K562 (cell line): ENCODE results near the gene DYNLT4. TPM values are rescaled to one million over a fixed set of nuclear protein-coding genes. Genes with fewer than 3 reads are reported as not detected.

Experiments used
- ARID1B ChIP-seq: fragments of 450-650 bp; IDR thresholded peaks from 2 replicates; pipeline ENCODE4 v1.6.1; 2016; ENCODE audit warnings: antibody characterized with exemption, mild to moderate bottlenecking, inconsistent platforms
- CREB3L1 ChIP-seq: fragments of 450-650 bp; IDR thresholded peaks from 2 replicates; pipeline ENCODE4 v1.6.1; 2014; ENCODE audit warnings: low read depth, mild to moderate bottlenecking, moderate library complexity, borderline replicate concordance
- FIP1L1 ChIP-seq: fragments of 200-400 bp; formaldehyde crosslinking; IDR thresholded peaks from 2 replicates; pipeline ENCODE4 v1.6.1; 2018; ENCODE audit warnings: mild to moderate bottlenecking, low read depth, low read length; ENCODE audit not compliant: poor library complexity, severe bottlenecking
- GTF2F1 ChIP-seq: IDR thresholded peaks from 2 replicates; pipeline ENCODE4 v1.6.1; 2011; ENCODE audit warnings: low read depth, low read length, improper control_type of control experiment
- IRF1 ChIP-seq: sonication (generic); formaldehyde crosslinking; IDR thresholded peaks from 2 replicates; pipeline ENCODE4 v1.8.0; 2022; ENCODE audit warnings: missing genetic modification reagents, mild to moderate bottlenecking, borderline replicate concordance
- MECOM ChIP-seq: fragments of 250-450 bp; sonication (Bioruptor Pico); IDR thresholded peaks from 2 replicates; pipeline ENCODE4 v1.8.0; 2022; ENCODE audit warnings: inconsistent platforms
- MTA1 ChIP-seq: fragments of 450-650 bp; IDR thresholded peaks from 2 replicates; pipeline ENCODE4 v1.6.1; 2017; ENCODE audit warnings: borderline replicate concordance
- NFIC ChIP-seq: fragments of 450-650 bp; IDR thresholded peaks from 2 replicates; pipeline ENCODE4 v1.6.1; 2017; ENCODE audit warnings: mild to moderate bottlenecking, inconsistent platforms
- POLR3A ChIP-seq: IDR thresholded peaks from 2 replicates; pipeline ENCODE4 v1.6.1; 2011; ENCODE audit warnings: borderline replicate concordance, mild to moderate bottlenecking, moderate library complexity; ENCODE audit not compliant: insufficient read length, insufficient read depth; ENCODE audit errors: extremely low read depth
- SAP30 ChIP-seq: fragments of 200-600 bp; sonication (generic); IDR thresholded peaks from 2 replicates; pipeline ENCODE4 v1.6.1; 2012; ENCODE audit warnings: borderline replicate concordance, low read depth, mild to moderate bottlenecking, moderate library complexity, low read length, control low read depth, inconsistent platforms; ENCODE audit not compliant: insufficient read depth, poor library complexity, severe bottlenecking
- SIX5 ChIP-seq, 2 experiments: IDR thresholded peaks; 2 replicates each; pipeline ENCODE4 v1.6.1; 2011; ENCODE audit warnings: low read length in 2 of 2, borderline replicate concordance in 1 of 2, low read depth in 1 of 2, mild to moderate bottlenecking in 1 of 2, moderate library complexity in 1 of 2; ENCODE audit not compliant: insufficient read depth in 1 of 2
- SPI1 ChIP-seq: IDR thresholded peaks from 2 replicates; pipeline ENCODE4 v1.6.1; 2011; ENCODE audit warnings: low read depth, low read length, control low read depth, borderline replicate concordance
- ZNF140 ChIP-seq: fragments of 250-450 bp; sonication (Bioruptor Pico); IDR thresholded peaks from 2 replicates; pipeline ENCODE4 v1.8.0; 2021; ENCODE audit warnings: moderate library complexity, mild to moderate bottlenecking, inconsistent platforms
- ZNF143 ChIP-seq: sonication (generic); formaldehyde crosslinking; IDR thresholded peaks from 2 replicates; pipeline ENCODE4 v1.9.0; 2022; ENCODE audit warnings: mild to moderate bottlenecking, missing genetic modification reagents
- ZNF311 ChIP-seq: fragments of 250-450 bp; sonication (Bioruptor Pico); IDR thresholded peaks from 2 replicates; pipeline ENCODE4 v1.4.0; 2020; ENCODE audit warnings: mild to moderate bottlenecking, moderate library complexity
- ZNF655 ChIP-seq: fragments of 250-450 bp; sonication (Bioruptor Pico); IDR thresholded peaks from 2 replicates; pipeline ENCODE4 v1.5.0; 2021
- ZNF766 ChIP-seq: fragments of 200-800 bp; sonication (Bioruptor generic); conservative IDR thresholded peaks from 2 replicates; pipeline ENCODE4 v1.6.1; 2016; ENCODE audit warnings: missing genetic modification characterization, missing compliant biosample characterization
- polyA plus RNA-seq, 8 experiments: library from polyadenylated mRNA; depleted of rRNA in 4 of 8; stranded (reverse) in 5 of 8; unstranded in 3 of 8; fragments of >200 nt; fragmentation: Nextera tagmentation in 2 of 8; fragmentation: Illumina TruSeq in 1 of 8; extraction: Ambion mirVana in 2 of 8; extraction: Trizol in 1 of 8; gene quantifications; 2 replicates each; pipeline versions ENCODE4 v1.2.1 to v1.2.3, GENCODE V29; 2011 to 2014; ENCODE audit warnings: inconsistent platforms in 1 of 8, missing spikeins in 1 of 8
- total RNA-seq, 7 experiments: library from RNA; depleted of rRNA in 6 of 7; stranded (reverse); fragments of >200 nt in 6 of 7; fragmentation: Illumina TruSeq in 2 of 7; extraction: Trizol in 2 of 7; gene quantifications; 2 replicates each; pipeline versions ENCODE4 v1.2.1 to v1.2.3, GENCODE V29; 2011 to 2021; ENCODE audit warnings: low replicate concordance in 1 of 7
- TF ChIP-seq, protein P1 (sequence below), 2 experiments: IDR thresholded peaks; 2 replicates each; pipeline ENCODE4 v1.6.1; 2012; ENCODE audit warnings: improper control_type of control experiment in 2 of 2, low read depth in 2 of 2, low read length in 2 of 2, borderline replicate concordance in 1 of 2

Gene DYNLT4
- total and polyA plus RNA-seq, 9 of the 15 experiments (the other 6 are each of a cell fraction or from before 2014, with no cell fraction given), result 0.29 to 0.73 TPM; not detected in 7

DNA sequence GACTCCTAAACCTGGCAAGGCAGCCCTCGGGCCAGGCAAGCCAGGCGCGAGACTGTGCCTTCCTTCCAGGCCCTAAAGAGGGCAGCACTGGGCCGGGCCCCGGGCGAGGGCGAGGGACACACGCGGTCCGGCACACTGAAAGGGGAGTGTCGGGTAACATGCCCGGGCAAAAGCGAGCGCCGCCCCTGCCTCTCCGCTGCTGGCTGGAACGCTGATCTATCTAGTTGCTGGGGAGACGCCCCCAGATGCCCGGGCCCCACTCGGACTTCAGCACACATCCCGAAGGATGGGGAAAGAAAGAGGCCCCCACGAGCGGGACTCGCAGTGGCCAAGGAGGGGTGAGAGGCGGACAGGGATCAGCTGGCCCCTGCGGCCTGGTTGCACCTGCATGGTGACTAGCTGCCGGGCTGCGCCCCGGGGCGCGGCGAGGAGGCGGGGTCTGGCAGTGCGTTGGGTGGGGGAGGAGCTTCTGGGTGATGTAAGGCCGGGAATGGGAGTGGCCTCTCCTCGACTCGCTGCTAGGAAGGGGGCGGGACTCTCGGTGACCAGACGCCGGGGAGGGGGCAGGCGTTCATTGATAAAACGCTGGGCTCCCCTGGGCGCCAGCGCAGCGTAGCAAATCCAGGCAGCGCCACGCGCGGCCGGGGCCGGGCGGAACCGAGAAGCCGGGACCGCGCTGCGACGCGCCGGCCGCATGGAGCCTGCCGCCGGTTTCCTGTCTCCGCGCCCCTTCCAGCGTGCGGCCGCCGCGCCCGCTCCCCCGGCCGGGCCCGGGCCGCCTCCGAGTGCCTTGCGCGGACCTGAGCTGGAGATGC, 7.2 kb downstream of the DYNLT4 start, which contains the start of gene PLK3 (continued):
- TF ChIP-seq ZNF140 (CRISPR knock-in tag) (no peak), NFIC (peak; percentile 48), ZNF143 (CRISPR knock-in tag) (peak; percentile 42; the same call in 1 of the 2 replicates), ARID1B (peak; percentile 68), POLR3A (no peak), FIP1L1 (peak; percentile 37), CREB3L1 (peak; percentile 43; the same call in 1 of the 2 replicates), IRF1 (CRISPR knock-in tag) (no peak; the same call in 1 of the 2 replicates), SPI1 (no peak), ZNF311 (CRISPR knock-in tag) (no peak), ZNF655 (CRISPR knock-in tag) (no peak), MECOM (no peak), ZNF766 (CRISPR knock-in tag) (0 out of 2 replicates have a peak, but pooled peaks have one; percentile 60), SIX5 (IDR thresholded peaks at IDR 0.05; ENCODE audit: borderline replicate concordance in 1 of 2, insufficient read depth in 1 of 2, low read depth in 1 of 2, low read length in 2 of 2) (no peak), SAP30 (peak; percentile 94), GTF2F1 (peak; percentile 78), MTA1 (peak; percentile 73; the same call in 1 of the 2 replicates)
- TF ChIP-seq, protein P1, sequence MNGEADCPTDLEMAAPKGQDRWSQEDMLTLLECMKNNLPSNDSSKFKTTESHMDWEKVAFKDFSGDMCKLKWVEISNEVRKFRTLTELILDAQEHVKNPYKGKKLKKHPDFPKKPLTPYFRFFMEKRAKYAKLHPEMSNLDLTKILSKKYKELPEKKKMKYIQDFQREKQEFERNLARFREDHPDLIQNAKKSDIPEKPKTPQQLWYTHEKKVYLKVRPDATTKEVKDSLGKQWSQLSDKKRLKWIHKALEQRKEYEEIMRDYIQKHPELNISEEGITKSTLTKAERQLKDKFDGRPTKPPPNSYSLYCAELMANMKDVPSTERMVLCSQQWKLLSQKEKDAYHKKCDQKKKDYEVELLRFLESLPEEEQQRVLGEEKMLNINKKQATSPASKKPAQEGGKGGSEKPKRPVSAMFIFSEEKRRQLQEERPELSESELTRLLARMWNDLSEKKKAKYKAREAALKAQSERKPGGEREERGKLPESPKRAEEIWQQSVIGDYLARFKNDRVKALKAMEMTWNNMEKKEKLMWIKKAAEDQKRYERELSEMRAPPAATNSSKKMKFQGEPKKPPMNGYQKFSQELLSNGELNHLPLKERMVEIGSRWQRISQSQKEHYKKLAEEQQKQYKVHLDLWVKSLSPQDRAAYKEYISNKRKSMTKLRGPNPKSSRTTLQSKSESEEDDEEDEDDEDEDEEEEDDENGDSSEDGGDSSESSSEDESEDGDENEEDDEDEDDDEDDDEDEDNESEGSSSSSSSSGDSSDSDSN (IDR thresholded peaks at IDR 0.05; ENCODE audit: borderline replicate concordance in 1 of 2, low read depth in 2 of 2, low read length in 2 of 2), result peak in 1 of 2 experiments; percentile 81; a peak in 2 of 4 replicates
